BLaER1 (cell line): ENCODE measurements around the gene XRCC5.
"Not testable (repeated sequence)": the region's sequence is repeated elsewhere in the genome, so short reads cannot be mapped to it uniquely, and the experiment has no call there.

Source experiments
- H3K27ac ChIP-seq: shearing (Covaris generic); formaldehyde crosslinking; 2 replicates; pipeline ENCODE4 v1.8.1; 2022
- H3K27me3 ChIP-seq: shearing (Covaris generic); formaldehyde crosslinking; 2 replicates; pipeline ENCODE4 v1.8.1; 2022
- H3K36me3 ChIP-seq: shearing (Covaris generic); formaldehyde crosslinking; 2 replicates; pipeline ENCODE4 v1.8.1; 2022
- H3K4me1 ChIP-seq: shearing (Covaris generic); formaldehyde crosslinking; 2 replicates; pipeline ENCODE4 v1.8.1; 2022
- H3K4me2 ChIP-seq: shearing (Covaris generic); formaldehyde crosslinking; 2 replicates; pipeline ENCODE4 v1.8.1; 2022
- H3K4me3 ChIP-seq: shearing (Covaris generic); formaldehyde crosslinking; 2 replicates; pipeline ENCODE4 v1.8.1; 2022
- H3K9ac ChIP-seq: shearing (Covaris generic); formaldehyde crosslinking; 2 replicates; pipeline ENCODE4 v1.8.1; 2022
- H3K9me3 ChIP-seq: shearing (Covaris generic); formaldehyde crosslinking; 2 replicates; pipeline ENCODE4 v1.8.1; 2022
- H4K20me1 ChIP-seq: shearing (Covaris generic); formaldehyde crosslinking; 2 replicates; pipeline ENCODE4 v1.8.1; 2022
- Cebpa-rat ChIP-seq: shearing (Covaris generic); IDR thresholded peaks from 2 replicates; pipeline ENCODE4 v1.8.1; 2022

Gene XRCC5

GRCh38 chr2:216202626-216203250 is 93.6 kb downstream of the XRCC5 start:
- Histone ChIP-seq H3K27me3 (no peaks in the 10 kb centered on the region), H4K20me1 (peaks cover 52% of the 10 kb centered on the region), H3K9me3 (no peaks in the 10 kb centered on the region), H3K27ac (no peak overlapping the region), H3K9ac (no peak overlapping the region), H3K4me2 (no peak overlapping the region), H3K4me3 (no peak overlapping the region), H3K4me1 (no peaks in the 10 kb centered on the region), H3K36me3 (peaks cover 100% of the 10 kb centered on the region)
- no peak for TF ChIP-seq Cebpa-rat

- H3K4me2 ChIP-seq = no peak overlapping the region
Observed at GRCh38 chr2:216205486-216205885, 96.3 kb downstream of the XRCC5 start.

DNA sequence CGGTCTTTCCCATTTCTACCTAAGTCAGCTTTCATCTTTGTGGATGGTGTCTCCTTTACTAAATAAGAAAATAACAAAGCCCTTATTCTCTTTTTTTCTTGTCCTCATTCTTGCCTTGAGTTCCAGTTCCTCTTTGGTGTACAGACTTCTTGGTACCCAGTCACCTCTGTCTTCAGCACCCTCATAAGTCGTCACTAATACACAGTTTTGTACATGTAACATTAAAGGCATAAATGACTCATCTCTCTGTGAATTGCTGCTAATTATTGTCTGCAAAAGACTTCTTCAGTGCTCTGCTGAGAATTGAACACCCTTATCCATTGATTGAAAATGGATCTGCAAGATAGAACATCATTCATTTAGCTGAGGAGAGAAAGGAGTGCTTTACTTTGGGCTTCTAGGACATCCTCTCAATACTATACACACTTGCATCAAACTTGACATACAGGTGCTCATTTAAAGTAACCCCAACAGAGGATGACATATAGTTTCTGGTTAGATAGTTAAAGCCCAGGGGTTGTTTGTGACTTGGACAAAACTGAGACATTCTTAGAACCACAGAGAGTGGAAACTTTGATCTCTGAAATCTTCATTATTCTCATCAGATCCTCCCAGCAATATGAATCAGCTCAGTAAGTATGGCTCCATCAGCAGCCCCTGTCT is 97.0 kb downstream of the XRCC5 start:
- peaks cover 98% of the 10 kb centered on the region for H3K36me3 ChIP-seq
- no peak overlapping the region for H3K9ac ChIP-seq
- H3K4me1 ChIP-seq = peaks cover 18% of the 10 kb centered on the region
- H3K4me3 ChIP-seq = no peak overlapping the region
- peaks cover 37% of the 10 kb centered on the region for H4K20me1 ChIP-seq
- no peak for TF ChIP-seq Cebpa-rat
- H3K27ac ChIP-seq = no peak overlapping the region
- H3K27me3 ChIP-seq = no peaks in the 10 kb centered on the region
- H3K4me2 ChIP-seq = no peak overlapping the region
- no peaks in the 10 kb centered on the region for H3K9me3 ChIP-seq

More at GRCh38 chr2:216205486-216205885, 96.3 kb downstream of the XRCC5 start:
- no peaks in the 10 kb centered on the region for H3K27me3 ChIP-seq
- H3K4me1 ChIP-seq = peaks cover 11% of the 10 kb centered on the region
- H4K20me1 ChIP-seq = peaks cover 37% of the 10 kb centered on the region
- H3K4me3 ChIP-seq = no peak overlapping the region
- H3K9ac ChIP-seq = no peak overlapping the region
- peaks cover 98% of the 10 kb centered on the region for H3K36me3 ChIP-seq
- TF ChIP-seq Cebpa-rat = no peak
- H3K9me3 ChIP-seq = no peaks in the 10 kb centered on the region
- no peak overlapping the region for H3K27ac ChIP-seq

GRCh38 chr2:216206821-216207220 is 97.7 kb downstream of the XRCC5 start:
- H4K20me1 ChIP-seq = peaks cover 33% of the 10 kb centered on the region
- H3K36me3 ChIP-seq = peaks cover 98% of the 10 kb centered on the region
- no peak overlapping the region for H3K4me3 ChIP-seq
- H3K9ac ChIP-seq = no peak overlapping the region
- TF ChIP-seq Cebpa-rat = no peak
- no peak overlapping the region for H3K4me2 ChIP-seq
- H3K27me3 ChIP-seq = no peaks in the 10 kb centered on the region
- H3K9me3 ChIP-seq = no peaks in the 10 kb centered on the region
- no peak overlapping the region for H3K27ac ChIP-seq
- H3K4me1 ChIP-seq = peaks cover 18% of the 10 kb centered on the region

GRCh38 chr2:216208661-216209060 is 99.5 kb downstream of the XRCC5 start:
- H3K9ac ChIP-seq, H3K27me3 ChIP-seq, H3K4me2 ChIP-seq, H3K27ac ChIP-seq, H3K4me3 ChIP-seq, H3K9me3 ChIP-seq: not testable (repeated sequence)
- H3K4me1 ChIP-seq = peaks cover 18% of the 10 kb centered on the region
- H4K20me1 ChIP-seq = peaks cover 15% of the 10 kb centered on the region; the same call in 1 of the 2 replicates
- peaks cover 89% of the 10 kb centered on the region for H3K36me3 ChIP-seq

DNA sequence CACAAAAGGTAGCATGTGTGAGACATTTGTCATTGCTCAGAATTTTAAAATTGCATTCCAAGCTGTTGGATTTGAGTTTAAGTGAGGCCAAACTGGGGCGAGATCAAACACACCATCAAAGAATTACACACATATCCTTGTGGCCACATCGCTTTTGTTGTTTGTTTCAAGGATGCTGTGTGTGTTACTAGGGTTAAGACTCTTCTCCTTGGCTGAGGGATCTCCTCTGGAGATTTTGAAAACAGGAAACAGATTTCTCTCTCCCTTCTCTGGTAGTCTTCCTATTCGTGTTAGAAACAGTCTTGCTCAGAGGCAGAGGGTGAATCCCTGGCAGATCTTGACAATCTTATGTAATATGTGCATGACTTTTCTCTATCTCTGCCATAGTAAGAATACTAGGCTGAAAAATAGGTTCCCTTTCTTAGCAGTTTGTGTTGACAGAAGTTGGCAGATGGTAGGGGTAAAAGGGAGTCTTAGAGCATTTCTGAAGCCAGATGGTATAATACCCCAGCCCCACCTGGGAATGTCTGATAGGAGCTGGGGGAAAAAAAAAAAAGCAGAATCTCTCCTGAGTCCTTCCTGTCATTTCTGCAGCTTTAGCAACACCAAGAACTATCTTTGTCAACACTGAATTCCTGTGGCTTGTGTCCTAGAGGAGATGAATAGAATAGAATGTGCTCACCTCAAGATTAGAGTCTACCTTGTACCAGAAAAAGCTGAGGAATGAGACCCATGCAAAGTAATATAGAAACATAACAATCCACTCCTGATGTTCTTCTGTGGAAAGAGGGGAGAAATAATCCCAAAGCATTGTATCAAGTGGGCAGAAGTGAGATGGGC is 101.8 kb downstream of the XRCC5 start:
- no peak overlapping the region for H3K9ac ChIP-seq
- no peak overlapping the region for H3K4me2 ChIP-seq
- no peaks in the 10 kb centered on the region for H3K27me3 ChIP-seq
- no peak for TF ChIP-seq Cebpa-rat
- H4K20me1 ChIP-seq = 0 out of 2 replicates have a peak, but pooled peaks cover 7% of the 10 kb centered on the region
- H3K4me3 ChIP-seq = no peak overlapping the region
- H3K36me3 ChIP-seq = peaks cover 66% of the 10 kb centered on the region
- no peaks in the 10 kb centered on the region for H3K9me3 ChIP-seq
- no peak overlapping the region for H3K27ac ChIP-seq
- peaks cover 23% of the 10 kb centered on the region for H3K4me1 ChIP-seq

- H3K27me3 ChIP-seq = no peaks in the 10 kb centered on the region
- no peak for TF ChIP-seq Cebpa-rat
- peaks cover 31% of the 10 kb centered on the region for H3K4me1 ChIP-seq
- H3K9ac ChIP-seq = no peak overlapping the region
- H3K4me2 ChIP-seq = no peak overlapping the region
- peaks cover 59% of the 10 kb centered on the region for H3K36me3 ChIP-seq
- no peaks in the 10 kb centered on the region for H3K9me3 ChIP-seq
- H3K4me3 ChIP-seq = no peak overlapping the region
- H3K27ac ChIP-seq = no peak overlapping the region
- H4K20me1 ChIP-seq = no peaks in the 10 kb centered on the region
Observed at GRCh38 chr2:216211614-216212145, 102.5 kb downstream of the XRCC5 start.

GRCh38 chr2:216214768-216215167 is 105.6 kb downstream of the XRCC5 start:
- no peak for TF ChIP-seq Cebpa-rat
- H3K4me2 ChIP-seq = no peak overlapping the region
- H3K27ac ChIP-seq = no peak overlapping the region
- no peak overlapping the region for H3K4me3 ChIP-seq
- H3K27me3 ChIP-seq = no peaks in the 10 kb centered on the region
- H3K36me3 ChIP-seq = peaks cover 28% of the 10 kb centered on the region
- no peak overlapping the region for H3K9ac ChIP-seq
- no peaks in the 10 kb centered on the region for H3K9me3 ChIP-seq
- no peaks in the 10 kb centered on the region for H4K20me1 ChIP-seq
- peaks cover 57% of the 10 kb centered on the region for H3K4me1 ChIP-seq

DNA sequence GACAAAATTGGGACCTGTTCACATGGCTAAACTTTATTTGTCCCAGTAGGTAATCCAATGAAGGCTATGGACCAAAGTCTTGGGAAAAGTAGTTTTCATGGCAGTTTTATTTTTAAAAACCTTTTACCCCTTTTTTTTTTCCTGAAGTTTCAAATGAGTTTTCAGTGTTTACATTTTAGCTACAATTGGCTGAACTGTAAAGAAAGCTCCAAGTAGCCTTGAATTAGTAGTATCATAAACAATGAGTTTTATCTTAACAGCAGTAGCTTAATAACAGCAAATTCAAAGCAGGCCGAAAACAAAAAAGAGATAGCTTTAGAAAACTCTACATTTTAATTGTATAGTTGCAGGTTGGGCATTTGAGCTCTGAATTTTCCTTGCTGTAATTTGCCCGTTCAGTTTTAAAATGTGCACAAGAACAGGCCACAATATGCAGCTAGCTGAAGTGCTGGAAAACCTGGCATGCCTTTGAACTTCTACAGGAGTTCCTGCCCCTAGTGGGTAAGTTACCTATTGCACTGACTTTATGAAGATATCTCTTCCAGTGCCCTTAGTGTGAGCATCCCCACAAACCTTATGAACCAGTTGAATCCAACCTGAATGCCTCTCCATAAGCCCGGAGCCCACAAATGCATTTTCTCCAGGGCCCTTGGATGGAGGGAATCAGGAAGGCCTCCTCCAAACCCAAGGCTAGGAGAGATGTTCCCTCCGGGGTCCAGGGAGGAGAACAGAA is 106.7 kb downstream of the XRCC5 start:
- no peak overlapping the region for H3K4me3 ChIP-seq
- TF ChIP-seq Cebpa-rat = no peak
- H3K9ac ChIP-seq = no peak overlapping the region
- H3K9me3 ChIP-seq = no peaks in the 10 kb centered on the region
- peaks cover 57% of the 10 kb centered on the region for H3K4me1 ChIP-seq
- peaks cover 19% of the 10 kb centered on the region; the same call in 1 of the 2 replicates for H3K36me3 ChIP-seq
- peak overlapping the region; percentile 32; the same call in 1 of the 2 replicates for H3K27ac ChIP-seq
- no peaks in the 10 kb centered on the region for H4K20me1 ChIP-seq
- peak overlapping the region; percentile 66 for H3K4me2 ChIP-seq
- H3K27me3 ChIP-seq = no peaks in the 10 kb centered on the region
